GM18508 (cell line): Measurements from ENCODE around the gene LHPP.

Experiments
- ATAC-seq: cut with Tn5 transposase; IDR thresholded peaks from one replicate; pipeline ENCODE4 v1.9.1; 2021; ENCODE audit warnings: moderate number of reproducible peaks; ENCODE audit not compliant: insufficient read depth, unreplicated experiment

Gene LHPP

GRCh38 chr10:124646483-124647352 lies 185.1 kb downstream of the LHPP start:
- ATAC-seq, result no peak

GRCh38 chr10:124647421-124648130 lies 186.0 kb downstream of the LHPP start:
- ATAC-seq, result no peak

GRCh38 chr10:124648131-124648475 lies 186.5 kb downstream of the LHPP start:
- ATAC-seq, result no peak

- ATAC-seq, result no peak
Measured at GRCh38 chr10:124648738-124649137, 187.1 kb downstream of the LHPP start.

- ATAC-seq, result no peak
Measured at GRCh38 chr10:124649214-124649613, 187.6 kb downstream of the LHPP start.

- ATAC-seq, result no peak
Measured at GRCh38 chr10:124650263-124650662, 188.6 kb downstream of the LHPP start.

GRCh38 chr10:124650820-124651401 lies 189.3 kb downstream of the LHPP start:
- no peak for ATAC-seq

GRCh38 chr10:124651402-124651891 lies 189.8 kb downstream of the LHPP start:
- ATAC-seq, result no peak

- ATAC-seq, result no peak
Measured at GRCh38 chr10:124652200-124652599, 190.6 kb downstream of the LHPP start.

- ATAC-seq, result no peak
Measured at GRCh38 chr10:124652701-124653100, 191.1 kb downstream of the LHPP start.

GRCh38 chr10:124653311-124653710 lies 191.7 kb downstream of the LHPP start:
- no peak for ATAC-seq

GRCh38 chr10:124653811-124654651 lies 192.4 kb downstream of the LHPP start:
- no peak for ATAC-seq

- ATAC-seq, result no peak
Measured at GRCh38 chr10:124654686-124655085, 193.1 kb downstream of the LHPP start.

GRCh38 chr10:124655191-124656112 lies 193.8 kb downstream of the LHPP start:
- no peak for ATAC-seq

GRCh38 chr10:124656113-124656490 lies 194.5 kb downstream of the LHPP start:
- ATAC-seq, result no peak

- no peak for ATAC-seq
Measured at GRCh38 chr10:124656541-124656940, 194.9 kb downstream of the LHPP start.

GRCh38 chr10:124657806-124658205 lies 196.2 kb downstream of the LHPP start:
- ATAC-seq, result no peak

GRCh38 chr10:124658591-124659242 lies 197.1 kb downstream of the LHPP start:
- ATAC-seq, result no peak

GRCh38 chr10:124659380-124659779 lies 197.8 kb downstream of the LHPP start:
- ATAC-seq, result no peak
